Measurements from ENCODE around the gene LBX2. TPM values are rescaled to one million over a fixed set of nuclear protein-coding genes. Genes with fewer than 3 reads are reported as not detected.

LBX2 gene
- total RNA-seq, 2 experiments from 2014 or later = 0.36 to 0.43 TPM

DNA sequence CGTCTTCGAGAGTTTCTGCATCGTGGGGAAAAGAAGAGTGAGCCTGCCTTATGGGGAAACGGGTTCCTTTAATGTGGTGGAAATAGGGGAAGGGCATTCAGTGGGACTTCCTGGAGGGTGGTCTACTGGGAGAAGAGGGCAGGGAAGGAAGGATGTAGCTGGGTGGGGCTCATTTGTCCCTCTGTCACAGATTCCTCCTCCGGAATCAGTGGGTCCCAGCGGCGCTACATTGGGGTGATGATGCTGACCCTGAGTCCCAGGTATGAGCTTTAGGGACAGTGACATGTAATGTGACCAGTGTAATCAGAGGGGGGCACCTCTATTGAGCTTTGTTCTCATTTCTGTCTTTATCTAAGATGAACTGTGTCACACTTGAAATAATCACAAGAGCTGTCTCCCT, 32.3 kb upstream of the LBX2 start:
- POLR2A ChIA-PET = interaction anchor here (0.9 to 4.1 kb wide), 8 partner anchors 11 to 136 kb away, joined by 3 to 38 read pairs (median 4); partner anchors contain the start of genes CCDC142, DOK1, LOXL3 and TTC31
- no peaks in the 10 kb centered on the region for H3K27me3 Mint-ChIP-seq
- no peak for DNase-seq
- intact Hi-C loops (cut with micrococcal nuclease) = loop anchor here (5.0 kb wide), 2 partner anchors 49 to 56 kb away; partner anchors contain the start of genes CCDC142 and TTC31
- TF ChIP-seq, protein P1, sequence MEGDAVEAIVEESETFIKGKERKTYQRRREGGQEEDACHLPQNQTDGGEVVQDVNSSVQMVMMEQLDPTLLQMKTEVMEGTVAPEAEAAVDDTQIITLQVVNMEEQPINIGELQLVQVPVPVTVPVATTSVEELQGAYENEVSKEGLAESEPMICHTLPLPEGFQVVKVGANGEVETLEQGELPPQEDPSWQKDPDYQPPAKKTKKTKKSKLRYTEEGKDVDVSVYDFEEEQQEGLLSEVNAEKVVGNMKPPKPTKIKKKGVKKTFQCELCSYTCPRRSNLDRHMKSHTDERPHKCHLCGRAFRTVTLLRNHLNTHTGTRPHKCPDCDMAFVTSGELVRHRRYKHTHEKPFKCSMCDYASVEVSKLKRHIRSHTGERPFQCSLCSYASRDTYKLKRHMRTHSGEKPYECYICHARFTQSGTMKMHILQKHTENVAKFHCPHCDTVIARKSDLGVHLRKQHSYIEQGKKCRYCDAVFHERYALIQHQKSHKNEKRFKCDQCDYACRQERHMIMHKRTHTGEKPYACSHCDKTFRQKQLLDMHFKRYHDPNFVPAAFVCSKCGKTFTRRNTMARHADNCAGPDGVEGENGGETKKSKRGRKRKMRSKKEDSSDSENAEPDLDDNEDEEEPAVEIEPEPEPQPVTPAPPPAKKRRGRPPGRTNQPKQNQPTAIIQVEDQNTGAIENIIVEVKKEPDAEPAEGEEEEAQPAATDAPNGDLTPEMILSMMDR (IDR thresholded peaks at IDR 0.05) = no peak
- H3K36me3 Mint-ChIP-seq (ENCODE audit: low read depth) = peaks cover 52% of the 10 kb centered on the region
- ATAC-seq = no peak
- H3K4me1 Mint-ChIP-seq (ENCODE audit: low read depth) = peaks cover 36% of the 10 kb centered on the region
- CTCF ChIA-PET = interaction anchor here (0.7 to 6.4 kb wide), 30 partner anchors 8 to 196 kb away, joined by 3 to 54 read pairs (median 4); partner anchors contain the start of genes C2orf81, CCDC142, INO80B and LBX2
- H3K27ac Mint-ChIP-seq = peak overlapping the region; percentile 67
- no peaks in the 10 kb centered on the region for H3K9me3 Mint-ChIP-seq
- H3K4me3 Mint-ChIP-seq = peak overlapping the region; percentile 98

DNA sequence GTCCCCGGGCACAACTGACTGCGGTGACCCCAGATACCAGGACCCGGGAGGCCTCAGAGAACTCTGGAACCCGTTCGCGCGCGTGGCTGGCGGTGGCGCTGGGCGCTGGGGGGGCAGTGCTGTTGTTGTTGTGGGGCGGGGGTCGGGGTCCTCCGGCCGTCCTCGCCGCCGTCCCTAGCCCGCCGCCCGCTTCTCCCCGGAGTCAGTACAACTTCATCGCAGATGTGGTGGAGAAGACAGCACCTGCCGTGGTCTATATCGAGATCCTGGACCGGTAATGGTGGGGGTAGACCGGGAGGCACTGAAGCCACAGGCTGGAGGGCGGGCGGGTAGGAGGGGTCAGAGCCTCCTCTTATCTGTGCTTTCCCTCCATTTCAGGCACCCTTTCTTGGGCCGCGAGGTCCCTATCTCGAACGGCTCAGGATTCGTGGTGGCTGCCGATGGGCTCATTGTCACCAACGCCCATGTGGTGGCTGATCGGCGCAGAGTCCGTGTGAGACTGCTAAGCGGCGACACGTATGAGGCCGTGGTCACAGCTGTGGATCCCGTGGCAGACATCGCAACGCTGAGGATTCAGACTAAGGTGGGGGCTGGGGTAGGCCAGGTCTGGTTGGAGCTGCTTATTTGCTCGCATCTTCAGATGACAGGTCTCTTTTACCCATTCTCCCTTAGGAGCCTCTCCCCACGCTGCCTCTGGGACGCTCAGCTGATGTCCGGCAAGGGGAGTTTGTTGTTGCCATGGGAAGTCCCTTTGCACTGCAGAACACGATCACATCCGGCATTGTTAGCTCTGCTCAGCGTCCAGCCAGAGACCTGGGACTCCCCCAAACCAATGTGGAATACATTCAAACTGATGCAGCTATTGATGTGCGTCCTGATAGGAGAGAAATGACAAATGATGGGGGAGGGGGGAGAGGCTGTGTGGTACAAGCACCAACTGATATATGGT, 31.1 kb upstream of the LBX2 start:
- CTCF ChIA-PET = interaction anchor here (0.7 to 6.4 kb wide), 22 partner anchors 8 to 109 kb away, joined by 3 to 54 read pairs (median 4); partner anchors contain the start of genes C2orf81, CCDC142, LBX2 and TTC31
- peak overlapping the region; percentile 98 for H3K4me3 Mint-ChIP-seq
- H3K27ac Mint-ChIP-seq = peak overlapping the region; percentile 93
- intact Hi-C loops (cut with micrococcal nuclease) = loop anchor here (5.0 kb wide), 2 partner anchors 48 to 57 kb away; partner anchors contain the start of genes CCDC142 and TTC31
- TF ChIP-seq, protein P1 (IDR thresholded peaks at IDR 0.05) = no peak
- peaks cover 62% of the 10 kb centered on the region for H3K36me3 Mint-ChIP-seq (ENCODE audit: low read depth)
- POLR2A ChIA-PET = interaction anchor here (0.7 to 4.1 kb wide), 12 partner anchors 22 to 135 kb away, joined by 3 to 38 read pairs (median 3); partner anchors contain the start of genes CCDC142, INO80B, PCGF1 and TTC31
- no peaks in the 10 kb centered on the region for H3K9me3 Mint-ChIP-seq
- peaks cover 40% of the 10 kb centered on the region for H3K4me1 Mint-ChIP-seq (ENCODE audit: low read depth)
- DNase-seq (peak; percentile 74), ATAC-seq (peak; percentile 40)
- no peaks in the 10 kb centered on the region for H3K27me3 Mint-ChIP-seq

DNA sequence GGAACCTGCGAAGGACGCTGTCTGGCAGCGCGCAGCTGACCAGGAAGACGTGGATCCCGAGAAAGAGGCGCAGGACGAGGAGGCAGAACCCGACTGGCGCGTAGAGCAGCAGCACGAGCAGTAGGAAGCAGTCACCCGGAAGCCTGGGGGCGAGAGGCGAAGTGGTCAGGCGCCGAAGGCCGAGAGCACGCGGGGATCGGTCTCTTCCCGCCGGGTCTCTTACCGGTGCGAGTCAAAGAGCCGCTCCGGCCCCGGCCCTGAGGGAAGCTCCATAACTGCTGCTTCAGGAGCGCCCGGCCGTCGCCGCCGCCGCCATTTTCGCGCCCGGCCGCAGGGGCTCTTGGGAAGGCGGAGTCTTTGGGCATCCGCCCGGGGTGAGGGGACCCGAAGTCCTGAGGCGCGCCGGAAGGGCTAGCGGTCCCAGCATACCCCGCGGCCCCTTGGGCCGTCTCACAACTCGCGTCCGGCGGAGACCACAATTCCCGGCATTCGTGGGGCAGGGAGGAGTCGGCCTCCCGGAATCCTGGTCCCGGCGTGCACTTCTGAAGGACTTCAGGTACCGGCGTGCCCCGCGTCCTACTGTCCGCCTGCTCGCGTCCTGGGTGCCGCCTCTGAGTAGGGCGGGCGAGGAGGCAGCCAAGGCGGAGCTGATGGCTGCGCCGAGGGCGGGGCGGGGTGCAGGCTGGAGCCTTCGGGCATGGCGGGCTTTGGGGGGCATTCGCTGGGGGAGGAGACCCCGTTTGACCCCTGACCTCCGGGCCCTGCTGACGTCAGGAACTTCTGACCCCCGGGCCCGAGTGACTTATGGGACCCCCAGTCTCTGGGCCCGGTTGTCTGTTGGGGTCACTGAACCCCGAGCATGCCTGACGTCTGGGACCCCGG, 30.2 kb upstream of the LBX2 start, which contains the start of the genes AUP1 and HTRA2:
AUP1 (minus strand) TSS at position 350 of the 882 bp plus-strand sequence; CDS start at position 273, 77 bp downstream.
HTRA2 (plus strand) TSS at position 577 of the 882 bp plus-strand sequence; CDS start at position 651, 74 bp downstream.
- TF ChIP-seq, protein P1 (IDR thresholded peaks at IDR 0.05) = no peak
- intact Hi-C loops (cut with micrococcal nuclease) = loop anchor here (5.0 kb wide), 2 partner anchors 47 to 58 kb away; partner anchors contain the start of genes CCDC142 and TTC31
- ChIA-PET CTCF (interaction anchor here (0.9 to 6.4 kb wide), 9 partner anchors 9 to 72 kb away, joined by 3 to 54 read pairs (median 6); partner anchors contain the start of genes CCDC142, TTC31 and WBP1), POLR2A (interaction anchor here (0.6 to 4.1 kb wide), 18 partner anchors 9 to 792 kb away, joined by 3 to 38 read pairs (median 4); partner anchors contain the start of genes CCDC142, INO80B, PCGF1 and TTC31)
- Mint-ChIP-seq H3K27ac (peak within 1 kb of the TSS; percentile 93), H3K36me3 (ENCODE audit: low read depth) (peaks cover 68% of the 10 kb centered on the region), H3K9me3 (no peaks in the 10 kb centered on the region), H3K4me1 (ENCODE audit: low read depth) (peaks cover 40% of the 10 kb centered on the region), H3K27me3 (no peaks in the 10 kb centered on the region), H3K4me3 (peak within 1 kb of the TSS; percentile 98)
- DNase-seq (peak; percentile 98), ATAC-seq (peak; percentile 86)

GRCh38 chr2:74528600-74529356, 29.4 kb upstream of the LBX2 start:
- Mint-ChIP-seq H3K27ac (peak overlapping the region; percentile 93), H3K9me3 (no peaks in the 10 kb centered on the region), H3K4me3 (peak overlapping the region; percentile 98), H3K27me3 (no peaks in the 10 kb centered on the region), H3K4me1 (ENCODE audit: low read depth) (peaks cover 40% of the 10 kb centered on the region), H3K36me3 (ENCODE audit: low read depth) (peaks cover 68% of the 10 kb centered on the region)
- ChIA-PET CTCF (interaction anchor here (0.9 to 6.4 kb wide), 8 partner anchors 8 to 60 kb away, joined by 3 to 54 read pairs (median 5); partner anchors contain the start of genes CCDC142 and TTC31), POLR2A (interaction anchor here (0.6 to 4.1 kb wide), 16 partner anchors 8 to 791 kb away, joined by 3 to 38 read pairs (median 4); partner anchors contain the start of genes CCDC142, INO80B, PCGF1 and TTC31)
- TF ChIP-seq, protein P1 (IDR thresholded peaks at IDR 0.05) = no peak
- ATAC-seq (peak; percentile 0), DNase-seq (peak; percentile 49)
- intact Hi-C loops (cut with micrococcal nuclease) = no loop called here
